Upper lobe of right lung (tissue), 1 donor: Measurements from ENCODE around the gene CD70. TPM values are rescaled to one million over a fixed set of nuclear protein-coding genes. Genes with fewer than 3 reads are reported as not detected.
"Not testable (repeated sequence)": the region's sequence is repeated elsewhere in the genome, so short reads cannot be mapped to it uniquely, and the experiment has no call there.

Source experiments
- ATAC-seq: fragments of 200-7000 bp; cut with Tn5 transposase; one replicate; pipeline ENCODE4 v1.9.1; 2020; ENCODE audit warnings: mild to moderate bottlenecking, moderate library complexity
- DNase-seq: peaks from one replicate; pipeline ENCODE4 v3.0.0-alpha.2; 2020
- H3K27ac ChIP-seq: fragments of 200-600 bp; one replicate; pipeline ENCODE4 v1.8.0; 2022
- H3K27me3 ChIP-seq: fragments of 200-600 bp; one replicate; pipeline ENCODE4 v1.8.0; 2022; ENCODE audit warnings: mild to moderate bottlenecking
- H3K36me3 ChIP-seq: fragments of 200-600 bp; one replicate; pipeline ENCODE4 v1.8.0; 2022
- H3K4me1 ChIP-seq: fragments of 200-600 bp; one replicate; pipeline ENCODE4 v1.8.0; 2022
- H3K4me3 ChIP-seq: fragments of 200-600 bp; one replicate; pipeline ENCODE4 v1.8.0; 2022; ENCODE audit warnings: mild to moderate bottlenecking
- H3K9me3 ChIP-seq: fragments of 200-600 bp; one replicate; pipeline ENCODE4 v1.8.0; 2022
- CTCF ChIP-seq: fragments of 200-600 bp; IDR thresholded peaks from one replicate; pipeline ENCODE4 v1.8.0; 2022; ENCODE audit warnings: antibody characterized with exemption
- intact Hi-C: fragments of 100-400 bp; cut with DNase I; formaldehyde crosslinking; loops from one replicate; pipeline ENCODE4 v1.11.0; 2022
- total RNA-seq: library from RNA; stranded (reverse); fragmentation: NEBNext Ultra II Directional; extraction: Animal tissue kit (Norgen Biotek cat#: 25700); gene quantifications from one replicate; pipeline ENCODE4 v1.2.1, GENCODE V29; 2021
- donor health status: DM: no; HTN: yes; CAD: no; lungs with severe emphysema.

CD70 gene
- total RNA-seq, 1 donor from 2014 or later = 1.7 TPM

DNA sequence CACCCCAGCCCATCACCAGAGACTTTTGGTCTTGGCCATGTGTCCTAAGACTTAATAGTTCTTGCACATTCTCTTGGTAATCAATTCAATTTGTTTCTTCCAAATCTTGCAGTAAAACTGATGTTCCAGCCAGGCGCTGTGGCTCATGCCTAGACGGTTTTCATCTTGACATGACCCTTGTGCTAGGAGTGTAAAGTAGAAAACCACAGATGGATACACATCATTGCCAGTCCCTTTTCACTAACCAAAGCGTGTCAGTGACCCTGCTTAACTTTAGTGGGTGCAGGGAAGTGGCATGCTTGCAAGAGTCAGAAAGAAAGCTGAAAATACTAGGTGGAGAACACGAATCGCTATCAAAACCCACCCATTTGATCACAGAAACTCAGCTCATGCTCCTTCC, 18.0 kb upstream of the CD70 start:
- H3K27me3 ChIP-seq = no peaks in the 10 kb centered on the region
- no peak for DNase-seq
- TF ChIP-seq CTCF = no peak
- H3K36me3 ChIP-seq = no peaks in the 10 kb centered on the region
- no peak overlapping the region for H3K27ac ChIP-seq
- no peak overlapping the region for H3K4me3 ChIP-seq
- intact Hi-C loops = no loop called here
- no peaks in the 10 kb centered on the region for H3K9me3 ChIP-seq
- H3K4me1 ChIP-seq = no peaks in the 10 kb centered on the region
- ATAC-seq = no peak

GRCh38 chr19:6608146-6608545, 17.2 kb upstream of the CD70 start:
- H3K27me3 ChIP-seq, ATAC-seq, DNase-seq, H3K4me3 ChIP-seq, H3K27ac ChIP-seq, H3K9me3 ChIP-seq, H3K36me3 ChIP-seq, H3K4me1 ChIP-seq, intact Hi-C loops: not testable (repeated sequence)

GRCh38 chr19:6606276-6607070, 15.5 kb upstream of the CD70 start:
- H3K36me3 ChIP-seq, H3K27me3 ChIP-seq, H3K4me1 ChIP-seq, H3K4me3 ChIP-seq, ATAC-seq, DNase-seq, intact Hi-C loops, H3K27ac ChIP-seq, H3K9me3 ChIP-seq: not testable (repeated sequence)

- no peaks in the 10 kb centered on the region for H3K4me1 ChIP-seq
- ATAC-seq (no peak), DNase-seq (no peak)
- H3K27ac ChIP-seq = no peak overlapping the region
- no peak overlapping the region for H3K4me3 ChIP-seq
- intact Hi-C loops = no loop called here
- H3K9me3 ChIP-seq = no peaks in the 10 kb centered on the region
- TF ChIP-seq CTCF = no peak
- H3K36me3 ChIP-seq = no peaks in the 10 kb centered on the region
- no peaks in the 10 kb centered on the region for H3K27me3 ChIP-seq
These were observed 14.0 kb upstream of the CD70 start for GRCh38 chr19:6604906-6605305.

- TF ChIP-seq CTCF = no peak
- Histone ChIP-seq H3K27ac (no peak overlapping the region), H3K4me3 (no peak overlapping the region), H3K36me3 (no peaks in the 10 kb centered on the region), H3K9me3 (no peaks in the 10 kb centered on the region), H3K27me3 (no peaks in the 10 kb centered on the region), H3K4me1 (no peaks in the 10 kb centered on the region)
- DNase-seq (no peak), ATAC-seq (no peak)
- intact Hi-C loops = no loop called here
These were observed 11.8 kb upstream of the CD70 start for GRCh38 chr19:6602729-6603114.

GRCh38 chr19:6601537-6602052, 10.6 kb upstream of the CD70 start:
- H3K9me3 ChIP-seq, ATAC-seq, H3K36me3 ChIP-seq, intact Hi-C loops, H3K4me1 ChIP-seq, H3K27me3 ChIP-seq, DNase-seq, H3K27ac ChIP-seq: not testable (repeated sequence)
- peak overlapping the region; percentile 1 for H3K4me3 ChIP-seq

DNA sequence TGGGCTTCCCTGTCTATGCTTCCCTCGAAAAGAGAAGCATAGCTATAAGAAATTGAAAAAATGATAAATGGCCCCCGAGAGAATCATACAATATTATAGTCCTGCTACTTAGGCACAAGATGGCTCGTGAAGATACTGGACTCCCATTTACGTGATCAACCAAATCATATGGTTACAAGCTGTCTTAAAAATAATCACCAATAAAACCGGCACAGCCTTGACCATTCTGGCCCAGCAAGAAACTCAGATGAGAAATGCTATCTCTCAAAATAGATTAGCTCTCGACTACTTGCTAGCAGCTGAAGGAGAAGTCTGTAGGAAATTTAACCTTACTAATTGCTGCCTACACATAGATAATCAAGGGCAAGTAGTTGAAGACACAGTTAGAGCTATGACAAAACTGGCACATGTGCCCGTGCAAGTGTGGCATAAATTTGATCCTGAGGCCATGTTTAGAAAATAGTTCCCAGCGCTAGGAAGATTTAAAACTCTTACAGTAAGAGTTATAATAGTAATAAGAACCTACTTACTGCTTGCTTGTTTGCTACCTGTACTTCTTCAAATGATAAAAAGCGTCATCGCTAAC, 10.1 kb upstream of the CD70 start:
- H3K27ac ChIP-seq, H3K4me3 ChIP-seq, H3K27me3 ChIP-seq, DNase-seq, intact Hi-C loops, H3K9me3 ChIP-seq, H3K4me1 ChIP-seq, H3K36me3 ChIP-seq, ATAC-seq: not testable (repeated sequence)
